GM19463 (cell line): ENCODE data around the gene MYL11.

Experiments used
- ATAC-seq: cut with Tn5 transposase; IDR thresholded peaks from one replicate; pipeline ENCODE4 v1.9.1; 2021; ENCODE audit warnings: mild to moderate bottlenecking, moderate library complexity; ENCODE audit not compliant: unreplicated experiment

Gene MYL11

GRCh38 chr16:30369938-30370455 is 4.6 kb upstream of the MYL11 start:
- ATAC-seq: peak; percentile 3

GRCh38 chr16:30370456-30371247 is 4.0 kb upstream of the MYL11 start, which contains the start of gene TBC1D10B:
Gene TBC1D10B (minus strand): TSS chr16:30370494. CDS start chr16:30370183, 311 bp downstream.
- ATAC-seq: peak; percentile 75

- ATAC-seq: no peak
These were observed 3.3 kb upstream of the MYL11 start for GRCh38 chr16:30371248-30371816.

GRCh38 chr16:30372038-30372712 is 2.4 kb upstream of the MYL11 start:
- no peak for ATAC-seq

- ATAC-seq: no peak
These were observed 1.9 kb upstream of the MYL11 start for GRCh38 chr16:30372725-30373124.

GRCh38 chr16:30375864-30376263 is 1.3 kb downstream of the MYL11 start:
- ATAC-seq: no peak

GRCh38 chr16:30376461-30376902 is 1.9 kb downstream of the MYL11 start:
- ATAC-seq: no peak

- no peak for ATAC-seq
These were observed 2.6 kb downstream of the MYL11 start for GRCh38 chr16:30377050-30377811.

- peak; percentile 38 for ATAC-seq
These were observed 3.2 kb downstream of the MYL11 start for GRCh38 chr16:30377812-30378235.

- peak; percentile 88 for ATAC-seq
These were observed 3.9 kb downstream of the MYL11 start for GRCh38 chr16:30378236-30379157.

- no peak for ATAC-seq
These were observed 4.7 kb downstream of the MYL11 start for GRCh38 chr16:30379158-30379783.

GRCh38 chr16:30380072-30380802 is 5.6 kb downstream of the MYL11 start:
- ATAC-seq: no peak

GRCh38 chr16:30380803-30381208 is 6.2 kb downstream of the MYL11 start:
- ATAC-seq: no peak

GRCh38 chr16:30381291-30382041 is 6.9 kb downstream of the MYL11 start:
- no peak for ATAC-seq

- ATAC-seq: no peak
These were observed 7.7 kb downstream of the MYL11 start, which contains the start of gene SEPTIN1 for GRCh38 chr16:30382111-30382881. Gene SEPTIN1 (minus strand): TSS chr16:30382561. CDS start chr16:30382542, 19 bp downstream.

GRCh38 chr16:30383521-30383920 is 8.9 kb downstream of the MYL11 start:
- ATAC-seq: no peak

- no peak for ATAC-seq
These were observed 20.1 kb downstream of the MYL11 start for GRCh38 chr16:30394592-30395154.
